ENCODE data around the gene RBPMS2. TPM values are rescaled to one million over a fixed set of nuclear protein-coding genes. Genes with fewer than 3 reads are reported as not detected.
"Not testable (repeated sequence)": the region's sequence is repeated elsewhere in the genome, so short reads cannot be mapped to it uniquely, and the experiment has no call there.

Gene RBPMS2
- total RNA-seq, 4 donors from 2014 or later = 0.70 to 8.3 (median 2.3) TPM

- Histone ChIP-seq H3K36me3 (no peaks in the 10 kb centered on the region), H3K27ac (peak overlapping the region in 1 of 4 donors; percentile 76), H3K4me3 (no peak overlapping the region), H3K9me3 (no peaks in the 10 kb centered on the region), H3K27me3 (no peaks in the 10 kb centered on the region), H3K4me1 (no peaks in the 10 kb centered on the region)
- TF ChIP-seq CTCF (IDR thresholded peaks at IDR 0.05) = no peak
- TF ChIP-seq POLR2A (IDR thresholded peaks at IDR 0.05) = no peak
- DNase-seq = no peak
Observed at GRCh38 chr15:64806509-64806908, 31.1 kb upstream of the RBPMS2 start.

DNA sequence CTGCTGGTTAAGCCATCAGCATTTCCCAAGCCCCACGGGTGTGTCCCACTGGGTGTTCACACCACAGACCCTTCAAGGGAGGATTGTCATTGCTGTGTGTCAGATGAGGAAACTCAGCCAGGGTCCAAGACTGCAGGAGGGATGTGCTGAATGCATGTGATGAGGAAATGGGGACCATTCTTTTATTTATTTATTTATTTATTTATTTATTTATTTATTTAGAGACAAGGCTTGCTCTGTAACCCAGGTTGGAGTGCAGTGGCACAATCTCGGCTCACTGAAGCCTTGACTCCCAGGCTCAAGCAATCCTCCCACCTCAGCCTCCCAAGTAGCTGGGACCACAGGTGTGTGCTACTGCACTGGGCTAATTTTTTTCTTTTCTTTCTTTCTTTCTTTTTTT is 29.2 kb upstream of the RBPMS2 start:
- no peak for TF ChIP-seq POLR2A (IDR thresholded peaks at IDR 0.05)
- TF ChIP-seq CTCF (IDR thresholded peaks at IDR 0.05) = no peak
- Histone ChIP-seq H3K27ac (no peak overlapping the region), H3K4me3 (no peak overlapping the region), H3K4me1 (no peaks in the 10 kb centered on the region), H3K36me3 (no peaks in the 10 kb centered on the region), H3K9me3 (no peaks in the 10 kb centered on the region), H3K27me3 (no peaks in the 10 kb centered on the region)
- DNase-seq = no peak

- no peak for DNase-seq
- H3K4me3 ChIP-seq = no peak overlapping the region
- no peaks in the 10 kb centered on the region for H3K36me3 ChIP-seq
- H3K27ac ChIP-seq = no peak overlapping the region
- TF ChIP-seq POLR2A (IDR thresholded peaks at IDR 0.05) (no peak), CTCF (IDR thresholded peaks at IDR 0.05) (no peak)
- H3K27me3 ChIP-seq = no peaks in the 10 kb centered on the region
- no peaks in the 10 kb centered on the region for H3K9me3 ChIP-seq
- H3K4me1 ChIP-seq = no peaks in the 10 kb centered on the region
Observed at GRCh38 chr15:64803526-64803925, 28.1 kb upstream of the RBPMS2 start.

DNA sequence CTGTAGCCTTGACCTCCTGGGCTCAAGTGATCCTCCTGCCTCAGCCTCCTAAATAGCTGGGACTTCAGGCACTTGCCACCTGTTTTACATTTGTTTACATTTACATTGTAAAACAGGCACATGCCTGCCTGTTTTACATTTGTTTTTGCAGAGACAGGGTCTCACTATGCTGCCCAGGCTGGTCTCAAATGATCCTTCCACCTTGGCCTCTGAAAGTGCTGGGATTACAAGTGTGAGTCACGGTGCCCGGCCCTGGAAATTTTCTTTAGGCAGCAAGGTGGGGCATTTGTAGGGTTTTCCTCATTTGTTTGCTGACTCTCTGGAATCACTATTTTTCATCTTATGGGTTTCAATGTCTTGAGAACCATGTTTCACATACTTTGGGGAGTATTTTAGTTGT is 25.1 kb upstream of the RBPMS2 start:
- no peaks in the 10 kb centered on the region for H3K9me3 ChIP-seq
- no peaks in the 10 kb centered on the region for H3K27me3 ChIP-seq
- DNase-seq = no peak
- H3K4me3 ChIP-seq = no peak overlapping the region
- H3K27ac ChIP-seq = no peak overlapping the region
- TF ChIP-seq POLR2A (IDR thresholded peaks at IDR 0.05) (no peak), CTCF (IDR thresholded peaks at IDR 0.05) (no peak)
- no peaks in the 10 kb centered on the region for H3K36me3 ChIP-seq
- H3K4me1 ChIP-seq = no peaks in the 10 kb centered on the region

- not testable (repeated sequence) for H3K9me3 ChIP-seq, H3K4me1 ChIP-seq, DNase-seq, H3K27me3 ChIP-seq, H3K27ac ChIP-seq, H3K4me3 ChIP-seq, H3K36me3 ChIP-seq
Observed at GRCh38 chr15:64798905-64799304, 23.5 kb upstream of the RBPMS2 start.

- not testable (repeated sequence) for H3K27ac ChIP-seq, H3K4me1 ChIP-seq, H3K27me3 ChIP-seq, H3K36me3 ChIP-seq, H3K4me3 ChIP-seq, DNase-seq, H3K9me3 ChIP-seq
Observed at GRCh38 chr15:64795921-64796320, 20.5 kb upstream of the RBPMS2 start.

DNA sequence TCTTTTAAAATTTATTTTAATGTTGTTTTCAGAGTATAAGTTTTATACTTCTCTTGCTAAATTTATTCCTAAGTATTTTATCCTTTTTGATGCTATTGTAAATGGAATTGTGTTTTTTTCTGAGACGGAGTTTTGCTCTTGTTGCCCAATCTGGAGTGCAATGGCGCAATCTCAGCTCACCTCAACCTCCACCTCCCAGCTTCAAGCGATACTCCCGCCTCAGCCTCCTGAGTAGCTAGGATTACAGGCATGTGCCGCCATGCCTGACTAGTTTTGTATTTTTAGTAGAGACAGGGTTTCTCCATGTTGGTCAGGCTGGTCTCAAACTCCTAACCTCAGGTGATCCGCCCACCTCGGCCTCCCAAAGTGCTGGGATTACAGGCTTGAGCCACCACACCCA is 19.9 kb upstream of the RBPMS2 start:
- not testable (repeated sequence) for H3K4me3 ChIP-seq, H3K9me3 ChIP-seq, H3K27ac ChIP-seq, H3K4me1 ChIP-seq, DNase-seq, H3K27me3 ChIP-seq, H3K36me3 ChIP-seq

All from Peyer's patch (tissue), 4 donors.